Naive thymus-derived CD4-positive, alpha-beta T cell (primary cell): ENCODE measurements around the gene IL18BP. TPM values are rescaled to one million over a fixed set of nuclear protein-coding genes. Genes with fewer than 3 reads are reported as not detected.

Experiments
- ATAC-seq: fragments of 150-1000 bp; cut with Tn5 transposase; 2 replicates; pipeline ENCODE4 v1.10.0; 2021; ENCODE audit warnings: mild to moderate bottlenecking, moderate library complexity
- CTCF ChIA-PET: fragments of 350-600 bp; sonication (Branson Sonifier 250); formaldehyde crosslinking; loops from one replicate; lab custom pipeline; 2021; ENCODE audit warnings: antibody characterized with exemption; lab: Charles Lee
- POLR2A ChIA-PET: fragments of 350-600 bp; sonication (Branson Sonifier 250); formaldehyde crosslinking; loops from one replicate; lab custom pipeline; 2021; ENCODE audit warnings: antibody characterized with exemption, inconsistent platforms; lab: Charles Lee
- DNase-seq, 9 donors: peaks; one replicate each; pipeline versions ENCODE4 v3.0.0 to v3.0.0-alpha.2; 2020 to 2022; ENCODE audit warnings: mixed read lengths in 1 of 9
- H3K27ac ChIP-seq: one replicate; pipeline ENCODE4 v1.7.0; 2013; ENCODE audit warnings: mild to moderate bottlenecking, low read depth, low read length, moderate library complexity
- H3K27me3 ChIP-seq, 2 donors: one replicate each; pipeline ENCODE4 v1.7.0; 2013; ENCODE audit warnings: low read length in 2 of 2, mild to moderate bottlenecking in 2 of 2, moderate library complexity in 2 of 2; ENCODE audit not compliant: control insufficient read depth in 2 of 2, insufficient read depth in 2 of 2
- H3K36me3 ChIP-seq, 3 experiments: 1 replicate in 2 of 3; 2 replicates in 1 of 3; pipeline ENCODE4 v1.7.0; 2013; ENCODE audit warnings: low read length in 3 of 3, mild to moderate bottlenecking in 3 of 3, moderate library complexity in 1 of 3; ENCODE audit not compliant: insufficient read depth in 3 of 3, control insufficient read depth in 2 of 3
- H3K4me1 ChIP-seq, 2 donors: one replicate each; pipeline ENCODE4 v1.7.0; 2013; ENCODE audit warnings: low read length in 2 of 2, mild to moderate bottlenecking in 2 of 2, moderate library complexity in 1 of 2; ENCODE audit not compliant: control insufficient read depth in 2 of 2, insufficient read depth in 2 of 2
- H3K4me3 ChIP-seq: 2 replicates; pipeline ENCODE4 v1.7.0; 2013; ENCODE audit warnings: mild to moderate bottlenecking, low read length
- H3K9me3 ChIP-seq, 3 experiments: 1 replicate in 2 of 3; 2 replicates in 1 of 3; pipeline ENCODE4 v1.7.0; 2013; ENCODE audit warnings: low read length in 3 of 3; ENCODE audit not compliant: control insufficient read depth in 2 of 3
- H3K27ac Mint-ChIP-seq, 9 donors: one replicate each; pipeline ENCODE4 v1.8.0; 2020 to 2022; ENCODE audit warnings: mixed read lengths in 9 of 9, mild to moderate bottlenecking in 8 of 9, moderate library complexity in 5 of 9, inconsistent platforms in 2 of 9
- H3K27me3 Mint-ChIP-seq, 5 donors: one replicate each; pipeline ENCODE4 v1.8.0; 2021 to 2022; ENCODE audit warnings: mixed read lengths in 5 of 5, mild to moderate bottlenecking in 1 of 5
- H3K36me3 Mint-ChIP-seq, 5 donors: one replicate each; pipeline ENCODE4 v1.8.0; 2020 to 2022; ENCODE audit warnings: mixed read lengths in 5 of 5, mild to moderate bottlenecking in 3 of 5, inconsistent platforms in 1 of 5
- H3K4me1 Mint-ChIP-seq, 7 donors: one replicate each; pipeline ENCODE4 v1.8.0; 2020 to 2022; ENCODE audit warnings: mixed read lengths in 7 of 7, mild to moderate bottlenecking in 3 of 7, inconsistent platforms in 1 of 7
- H3K4me3 Mint-ChIP-seq, 10 donors: one replicate each; pipeline ENCODE4 v1.8.0; 2020 to 2022; ENCODE audit warnings: mild to moderate bottlenecking in 10 of 10, mixed read lengths in 10 of 10, moderate library complexity in 6 of 10, inconsistent platforms in 2 of 10
- H3K9me3 Mint-ChIP-seq, 11 donors: one replicate each; pipeline ENCODE4 v1.8.0; 2020 to 2022; ENCODE audit warnings: mixed read lengths in 11 of 11, mild to moderate bottlenecking in 4 of 11, inconsistent platforms in 1 of 11, moderate library complexity in 1 of 11
- intact Hi-C, 2 donors: fragments of 100-400 bp; cut with micrococcal nuclease; formaldehyde crosslinking; loops; one replicate each; pipeline ENCODE4 v1.15.1; 2023
- polyA plus RNA-seq, 2 donors: library from polyadenylated mRNA; unstranded; fragments of 300-500 nt; fragmentation: Illumina TruSeq; gene quantifications; one replicate each; pipeline ENCODE4 v1.2.3, GENCODE V29; 2021
- total RNA-seq, 6 experiments: library from RNA in 5 of 6; stranded (reverse) in 5 of 6; gene quantifications; 1 replicate in 5 of 6; 2 replicates in 1 of 6; pipeline ENCODE4 v1.2.3 and lab custom pipeline; 2021 to 2026

IL18BP gene
- total and polyA plus RNA-seq, 7 experiments from 2014 or later = 14.4 to 30.2 (median 22.3) TPM

- H3K4me3 ChIP-seq = peak overlapping the region; percentile 89
- peaks cover 47 to 51% of the 10 kb centered on the region in 2 donors for H3K4me1 ChIP-seq
- no peaks in the 10 kb centered on the region for H3K27me3 Mint-ChIP-seq
- ChIA-PET CTCF (interaction anchor here (0.7 to 4.5 kb wide), 4 partner anchors 16 to 37 kb away, joined by 3 to 71 read pairs (median 5); no protein-coding TSS in a partner anchor), POLR2A (interaction anchor here (0.6 to 9.0 kb wide), 17 partner anchors 15 to 183 kb away, joined by 3 to 190 read pairs (median 12); partner anchors contain the start of genes ANAPC15, INPPL1, LAMTOR1 and RNF121)
- intact Hi-C loops = loop anchor here (1.0 to 5.0 kb wide), 8 partner anchors 11 to 589 kb away; partner anchors contain the start of genes LAMTOR1 (in 2 of the 2), LRRC51 (in 2 of the 2), NUMA1 (in 2 of the 2) and ANAPC15 (in 1 of the 2)
- H3K9me3 ChIP-seq = no peaks in the 10 kb centered on the region
- peaks cover 0 to 9% (median 0%) of the 10 kb centered on the region in 5 donors for H3K36me3 Mint-ChIP-seq
- no peaks in the 10 kb centered on the region for H3K9me3 Mint-ChIP-seq
- no peak overlapping the region for H3K27ac Mint-ChIP-seq
- no peaks in the 10 kb centered on the region for H3K27me3 ChIP-seq
- peak overlapping the region; percentile 88 for H3K27ac ChIP-seq
- ATAC-seq (peak; percentile 54), DNase-seq (peak; percentile 38 to 64 (median 56))
- H3K4me3 Mint-ChIP-seq = no peak overlapping the region
- H3K4me1 Mint-ChIP-seq = peaks cover 16 to 46% (median 37%) of the 10 kb centered on the region in 7 donors
- H3K36me3 ChIP-seq = no peaks in the 10 kb centered on the region
These were observed 42.8 kb downstream of the IL18BP start for GRCh38 chr11:72041364-72042063.

GRCh38 chr11:72042064-72042745 is 43.5 kb downstream of the IL18BP start:
- Mint-ChIP-seq H3K27ac (no peak overlapping the region), H3K4me3 (no peak overlapping the region), H3K27me3 (no peaks in the 10 kb centered on the region), H3K9me3 (no peaks in the 10 kb centered on the region), H3K4me1 (peaks cover 9 to 40% (median 31%) of the 10 kb centered on the region in 7 donors), H3K36me3 (peaks cover 0 to 4% (median 0%) of the 10 kb centered on the region in 5 donors)
- peak in 2 of 9 donors; percentile 5 to 11 for DNase-seq
- Histone ChIP-seq H3K9me3 (no peaks in the 10 kb centered on the region), H3K36me3 (no peaks in the 10 kb centered on the region), H3K4me1 (peaks cover 40 to 46% of the 10 kb centered on the region in 2 donors), H3K27ac (peak overlapping the region; percentile 88), H3K4me3 (peak overlapping the region; percentile 89), H3K27me3 (no peaks in the 10 kb centered on the region)
- ATAC-seq = no peak
- ChIA-PET POLR2A (interaction anchor here (0.6 to 9.0 kb wide), 16 partner anchors 12 to 183 kb away, joined by 3 to 190 read pairs (median 6); partner anchors contain the start of genes ANAPC15, INPPL1, LAMTOR1 and RNF121), CTCF (interaction anchor here (0.6 to 2.3 kb wide), 6 partner anchors 10 to 49 kb away, joined by 3 to 9 read pairs (median 4); no protein-coding TSS in a partner anchor)
- intact Hi-C loops = loop anchor here in 1 of 2 donors (5.0 kb wide), 1 partner anchor 590 kb away; the partner anchor contains the start of gene NADSYN1

- ChIA-PET POLR2A (no interaction called here), CTCF (interaction anchor here (1.4 kb wide), 1 partner anchor 29 kb away, joined by 3 read pairs; no protein-coding TSS in a partner anchor)
- no peaks in the 10 kb centered on the region for H3K27me3 ChIP-seq
These were observed 47.1 kb downstream of the IL18BP start for GRCh38 chr11:72045849-72046248.

GRCh38 chr11:72048766-72049460 is 50.2 kb downstream of the IL18BP start:
- ChIA-PET POLR2A (interaction anchor here (0.8 to 2.6 kb wide), 2 partner anchors 9 to 60 kb away, joined by 3 to 12 read pairs; no protein-coding TSS in a partner anchor), CTCF (interaction anchor here (1.8 kb wide), 1 partner anchor 42 kb away, joined by 9 read pairs; no protein-coding TSS in a partner anchor)
- DNase-seq (no peak), ATAC-seq (no peak)
- Mint-ChIP-seq H3K27ac (peak overlapping the region in 2 of 9 donors; percentile 76 to 84), H3K4me1 (peaks cover 2 to 23% (median 15%) of the 10 kb centered on the region in 7 donors), H3K9me3 (no peaks in the 10 kb centered on the region), H3K27me3 (no peaks in the 10 kb centered on the region), H3K4me3 (no peak overlapping the region), H3K36me3 (peaks cover 0 to 17% (median 4%) of the 10 kb centered on the region in 5 donors)
- H3K27me3 ChIP-seq = no peaks in the 10 kb centered on the region
- H3K27ac ChIP-seq = no peak overlapping the region
- no peaks in the 10 kb centered on the region for H3K9me3 ChIP-seq
- no peak overlapping the region for H3K4me3 ChIP-seq
- intact Hi-C loops = no loop called here
- no peaks in the 10 kb centered on the region for H3K36me3 ChIP-seq
- peaks cover 0 to 6% of the 10 kb centered on the region in 2 donors for H3K4me1 ChIP-seq

More at GRCh38 chr11:72045849-72046248, 47.1 kb downstream of the IL18BP start:
- Histone ChIP-seq H3K9me3 (no peaks in the 10 kb centered on the region), H3K27ac (no peak overlapping the region), H3K4me1 (peaks cover 15 to 26% of the 10 kb centered on the region in 2 donors), H3K36me3 (no peaks in the 10 kb centered on the region), H3K4me3 (no peak overlapping the region)
- Mint-ChIP-seq H3K9me3 (no peaks in the 10 kb centered on the region), H3K27ac (peak overlapping the region in 2 of 9 donors; percentile 26 to 94), H3K27me3 (no peaks in the 10 kb centered on the region), H3K4me3 (no peak overlapping the region), H3K4me1 (peaks cover 17 to 39% (median 31%) of the 10 kb centered on the region in 7 donors), H3K36me3 (peaks cover 0 to 13% (median 0%) of the 10 kb centered on the region in 5 donors)
- ATAC-seq = no peak
- intact Hi-C loops = no loop called here
- DNase-seq = no peak

Other genes starting within 250 kb of the IL18BP start
- not detected for gene DEFB108B, start 165.7 kb upstream of the IL18BP start, total RNA-seq
- gene DEFB108B, start 165.7 kb upstream of the IL18BP start, polyA plus RNA-seq = not detected
- gene DEFB131B, start 120.5 kb upstream of the IL18BP start, total RNA-seq = not detected
- gene DEFB131B, start 120.5 kb upstream of the IL18BP start, polyA plus RNA-seq = not detected
- gene XNDC1N, start 70.3 kb upstream of the IL18BP start, total RNA-seq = 10 to 100 TPM; 18.8 to 27.2 (median 24.3) TPM
- 1 to 10 TPM; 5.0 to 8.8 TPM for gene XNDC1N, start 70.3 kb upstream of the IL18BP start, polyA plus RNA-seq
- gene RNF121, start 69.9 kb upstream of the IL18BP start, total RNA-seq = 10 to 100 TPM; 18.2 to 37.2 (median 29.2) TPM
- 10 to 100 TPM in 1 of 2 donors, 1 to 10 TPM in 1; 8.8 to 10.8 TPM for gene RNF121, start 69.9 kb upstream of the IL18BP start, polyA plus RNA-seq
- gene NUMA1, start 81.6 kb downstream of the IL18BP start, total RNA-seq = 100 to 1,000 TPM; 216 to 453 (median 266) TPM
- 100 to 1,000 TPM in 1 of 2 donors, 10 to 100 TPM in 1; 27.1 to 142 TPM for gene NUMA1, start 81.6 kb downstream of the IL18BP start, polyA plus RNA-seq
- 1 to 10 TPM; 1.2 to 7.8 (median 4.6) TPM for gene LRRC51, start 81.9 kb downstream of the IL18BP start, total RNA-seq
- gene LRRC51, start 81.9 kb downstream of the IL18BP start, polyA plus RNA-seq = 1 to 10 TPM; 2.0 to 2.7 TPM
- 10 to 100 TPM; 41.8 to 83.0 (median 69.7) TPM for gene LAMTOR1, start 104.4 kb downstream of the IL18BP start, total RNA-seq
- gene LAMTOR1, start 104.4 kb downstream of the IL18BP start, polyA plus RNA-seq = 10 to 100 TPM; 63.2 to 78.0 TPM
- gene TOMT, start 107.0 kb downstream of the IL18BP start, total RNA-seq = under 1 TPM in 1 of 5 experiments, not detected in 4; 0.42 TPM
- not detected for gene TOMT, start 107.0 kb downstream of the IL18BP start, polyA plus RNA-seq
- 10 to 100 TPM; 43.0 to 59.6 (median 44.1) TPM for gene ANAPC15, start 113.8 kb downstream of the IL18BP start, total RNA-seq
- gene ANAPC15, start 113.8 kb downstream of the IL18BP start, polyA plus RNA-seq = 100 to 1,000 TPM in 1 of 2 donors, 10 to 100 TPM in 1; 99.1 to 113 TPM
- 1 to 10 TPM in 2 of 5 experiments, not detected in 3; 3.4 to 4.6 TPM for gene FOLR3, start 136.8 kb downstream of the IL18BP start, total RNA-seq
- gene FOLR3, start 136.8 kb downstream of the IL18BP start, polyA plus RNA-seq = not detected
- gene FOLR1, start 193.2 kb downstream of the IL18BP start, total RNA-seq = not detected
- not detected for gene FOLR1, start 193.2 kb downstream of the IL18BP start, polyA plus RNA-seq
- gene FOLR2, start 217.9 kb downstream of the IL18BP start, total RNA-seq = 1 to 10 TPM in 3 of 5 experiments, not detected in 2; 1.1 to 2.6 (median 2.4) TPM
- not detected for gene FOLR2, start 217.9 kb downstream of the IL18BP start, polyA plus RNA-seq
- 100 to 1,000 TPM; 103 to 182 (median 134) TPM for gene INPPL1, start 225.9 kb downstream of the IL18BP start, total RNA-seq
- gene INPPL1, start 225.9 kb downstream of the IL18BP start, polyA plus RNA-seq = 1 to 10 TPM; 4.1 to 6.3 TPM
- gene PHOX2A, start 245.3 kb downstream of the IL18BP start, total RNA-seq = not detected
- gene PHOX2A, start 245.3 kb downstream of the IL18BP start, polyA plus RNA-seq = not detected